HG02943 (cell line): Measurements from ENCODE around the gene TNFRSF21.
"Not testable (repeated sequence)": the region's sequence is repeated elsewhere in the genome, so short reads cannot be mapped to it uniquely, and the experiment has no call there.

Source experiments
- ATAC-seq: cut with Tn5 transposase; IDR thresholded peaks from one replicate; pipeline ENCODE4 v1.9.1; 2021; ENCODE audit warnings: mild to moderate bottlenecking, low read depth, moderate library complexity; ENCODE audit not compliant: unreplicated experiment

Gene TNFRSF21

DNA sequence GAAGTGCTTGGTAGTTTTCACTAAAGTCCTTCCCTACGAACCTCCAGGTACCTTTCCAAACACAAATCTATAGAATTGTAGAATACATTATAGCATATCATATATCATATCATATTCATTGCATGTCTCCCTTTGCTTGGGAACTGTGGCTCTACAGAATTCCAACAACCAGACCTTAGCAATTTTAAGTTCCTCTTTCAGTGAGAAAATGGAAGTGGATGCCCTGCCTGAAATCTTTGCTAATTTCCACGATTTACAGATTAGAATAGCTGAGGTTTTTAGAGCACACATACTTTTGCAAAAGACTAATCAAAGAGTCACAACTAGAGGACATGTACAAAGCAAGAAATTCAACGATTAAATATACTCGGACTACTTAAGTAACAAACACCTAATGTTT, 78.6 kb downstream of the TNFRSF21 start:
- no peak for ATAC-seq

- ATAC-seq, result no peak
Measured at GRCh38 chr6:47230579-47230978, 79.1 kb downstream of the TNFRSF21 start.

- no peak for ATAC-seq
Measured at GRCh38 chr6:47229255-47229654, 80.5 kb downstream of the TNFRSF21 start.

GRCh38 chr6:47228093-47228492, 81.6 kb downstream of the TNFRSF21 start:
- ATAC-seq, result not testable (repeated sequence)

DNA sequence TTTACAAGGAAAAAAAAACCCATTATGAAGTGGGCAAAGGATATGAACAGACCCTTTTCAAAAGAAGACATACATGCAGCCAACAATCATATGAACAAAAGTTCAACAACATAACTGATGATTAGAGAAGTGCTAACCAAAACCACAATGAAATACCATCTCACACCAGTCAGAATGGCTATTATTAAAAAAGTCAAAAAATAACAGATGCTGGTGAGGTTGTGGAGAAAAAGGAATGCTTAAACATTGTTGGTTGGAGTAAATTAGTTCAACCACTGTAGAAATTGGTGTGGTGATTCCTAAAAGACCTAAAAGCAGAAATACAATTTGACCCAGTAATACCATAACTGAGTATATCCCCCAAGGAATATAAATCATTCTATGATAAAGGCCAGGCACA, 86.5 kb downstream of the TNFRSF21 start:
- ATAC-seq, result not testable (repeated sequence)

DNA sequence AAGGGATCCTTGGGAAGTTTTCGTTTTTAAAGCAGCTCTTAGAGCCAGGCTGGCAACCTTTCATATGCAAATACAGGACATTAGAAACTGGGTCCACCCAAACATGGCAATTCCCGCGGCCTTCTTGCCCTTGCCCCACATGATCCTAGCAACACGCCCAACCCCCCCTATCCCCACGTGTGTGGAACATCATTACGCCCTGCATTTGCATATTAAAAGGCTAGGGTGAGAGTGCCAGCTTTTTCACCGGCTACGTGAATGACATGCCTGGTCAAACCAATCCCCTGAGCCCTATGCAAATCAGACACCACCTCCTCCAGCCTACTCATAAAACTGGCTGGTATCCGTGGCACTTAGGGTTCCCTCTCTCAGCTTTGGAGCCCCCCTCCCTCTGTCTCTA, 88.1 kb downstream of the TNFRSF21 start:
- no peak for ATAC-seq

DNA sequence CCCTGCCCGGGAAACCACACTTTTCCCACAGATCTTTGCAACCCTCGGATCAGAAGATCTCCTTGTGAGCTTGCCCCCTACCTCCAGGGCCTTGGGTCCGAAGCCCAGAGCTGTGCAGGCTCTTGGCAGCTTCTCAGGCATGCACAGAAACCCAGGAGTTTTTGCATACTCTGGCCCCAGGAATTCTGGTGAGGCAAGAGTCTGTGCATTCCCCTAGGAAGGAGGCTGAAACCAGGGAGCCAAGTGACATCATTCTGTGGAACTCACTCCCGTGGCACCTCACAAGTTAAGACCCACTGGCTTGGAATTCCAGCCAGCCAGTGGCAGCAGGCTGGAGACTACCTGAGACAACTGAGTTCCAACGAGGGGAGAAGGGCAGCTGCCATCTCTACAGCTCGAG, 100.1 kb downstream of the TNFRSF21 start:
- no peak for ATAC-seq

- ATAC-seq, result no peak
Measured at GRCh38 chr6:47207261-47207660, 102.4 kb downstream of the TNFRSF21 start.

DNA sequence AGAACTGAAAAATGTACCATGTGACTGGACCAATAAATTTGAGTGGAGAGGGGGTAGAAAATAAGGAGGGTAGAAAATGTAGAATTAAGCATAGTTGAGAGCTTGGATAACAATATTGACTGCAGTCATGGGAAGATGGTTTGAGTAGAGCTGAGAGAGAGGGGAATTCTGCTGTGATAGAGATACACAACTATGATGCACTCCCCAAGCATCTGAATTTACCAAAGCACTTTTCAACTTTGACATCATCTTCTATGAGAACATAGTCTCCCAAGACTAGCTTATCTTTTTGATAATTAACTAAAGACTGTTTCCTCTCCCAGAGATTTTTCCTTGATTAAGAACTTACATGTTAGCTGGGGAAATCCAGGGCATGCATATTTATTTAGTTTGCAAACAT, 103.1 kb downstream of the TNFRSF21 start:
- no peak for ATAC-seq

GRCh38 chr6:47203938-47204611, 105.6 kb downstream of the TNFRSF21 start:
- no peak for ATAC-seq

GRCh38 chr6:47203266-47203937, 106.3 kb downstream of the TNFRSF21 start:
- ATAC-seq, result peak; percentile 92

GRCh38 chr6:47202644-47203205, 107.0 kb downstream of the TNFRSF21 start:
- ATAC-seq, result no peak

- no peak for ATAC-seq
Measured at GRCh38 chr6:47200536-47201334, 109.0 kb downstream of the TNFRSF21 start.

DNA sequence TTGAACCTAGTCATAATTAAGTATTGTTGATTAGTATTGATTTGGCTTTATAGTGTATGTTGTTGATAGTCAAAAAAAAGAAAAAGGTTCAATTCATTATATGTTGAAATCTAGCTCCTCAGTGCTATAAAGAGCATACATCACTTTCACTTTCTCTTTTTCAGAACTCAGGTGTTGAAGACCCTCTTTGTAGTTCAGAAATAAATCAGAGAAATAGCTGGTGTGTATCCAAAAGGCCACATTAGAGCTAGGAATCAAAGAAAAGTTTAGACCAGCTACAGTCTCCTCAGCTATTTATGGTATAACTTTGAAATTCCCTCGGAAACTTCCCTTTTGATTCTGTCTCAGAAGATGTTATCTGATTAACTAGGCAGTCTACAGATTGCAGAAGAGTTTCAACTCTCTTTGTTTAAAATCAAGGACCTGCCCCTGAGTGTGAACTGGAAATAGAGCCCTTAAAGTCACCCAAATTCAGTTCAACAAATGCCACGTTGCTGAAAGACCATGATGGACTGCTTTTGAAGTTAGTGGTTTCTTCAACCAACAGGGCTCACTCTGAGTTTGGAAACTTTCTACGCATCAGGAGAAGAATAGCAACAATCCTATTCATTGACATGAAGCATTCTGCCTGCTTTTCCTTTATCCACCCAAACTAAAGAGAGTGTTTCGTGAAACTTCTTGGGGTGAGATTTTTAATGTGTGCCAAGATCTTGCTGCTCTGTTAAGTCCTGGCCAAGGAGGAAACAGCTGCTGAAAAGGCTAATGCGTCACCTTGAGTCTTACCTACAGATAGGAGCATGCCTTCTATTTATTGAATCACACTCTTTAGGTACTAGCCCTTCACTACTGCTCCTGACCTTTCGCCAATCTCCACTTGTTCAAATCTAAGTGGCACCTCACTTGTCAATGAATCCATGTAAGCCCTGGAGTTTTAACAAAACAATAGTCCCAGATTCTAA, 111.7 kb downstream of the TNFRSF21 start:
- ATAC-seq, result no peak

DNA sequence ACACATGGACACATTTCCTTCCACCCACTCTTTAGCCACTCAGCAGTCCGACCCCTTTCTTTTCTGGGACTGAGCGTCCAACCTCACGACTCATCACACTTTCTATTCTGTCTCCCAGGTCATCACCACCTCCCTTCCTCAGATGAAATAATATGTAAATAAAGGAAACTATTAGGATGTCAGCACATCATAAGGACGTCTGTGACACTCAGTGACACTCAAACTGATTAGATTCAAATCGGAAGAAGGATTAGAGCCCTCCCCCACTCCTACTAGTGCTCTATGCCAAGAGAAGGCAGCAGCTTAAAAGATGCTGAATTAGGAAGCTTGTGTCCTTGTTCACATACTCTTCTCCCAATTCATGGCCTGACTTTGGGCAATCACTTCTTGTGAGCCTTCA, 113.6 kb downstream of the TNFRSF21 start:
- no peak for ATAC-seq

DNA sequence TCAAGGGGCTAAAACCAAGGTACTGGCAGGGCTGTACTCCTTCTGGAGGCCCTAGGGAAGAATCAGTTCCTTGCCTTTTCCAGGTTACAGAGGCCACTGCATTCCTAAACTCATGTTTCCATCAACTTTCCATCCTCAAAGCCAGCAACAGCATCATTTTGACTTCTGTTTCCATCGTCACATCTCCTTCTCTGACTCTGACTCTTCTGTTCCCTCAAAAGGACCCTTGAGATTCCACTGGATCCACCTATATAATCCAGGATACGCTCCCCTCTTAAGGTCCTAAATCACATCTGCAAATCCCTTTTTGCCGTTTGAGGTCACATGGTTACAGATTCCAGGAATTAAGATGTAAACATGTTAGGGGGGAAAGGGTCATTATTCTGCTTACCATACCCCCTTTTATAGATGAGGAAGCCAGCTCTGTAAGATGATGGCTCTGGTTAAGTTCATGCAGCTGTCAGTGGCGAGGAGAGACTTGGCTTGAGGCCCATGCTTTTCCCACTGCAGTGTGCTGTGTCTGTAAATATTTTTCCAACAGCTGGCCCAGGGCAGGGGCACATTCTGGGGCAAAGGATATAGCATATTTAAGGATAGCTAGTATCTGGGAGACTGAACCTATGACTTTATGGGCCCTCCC, 114.6 kb downstream of the TNFRSF21 start:
- no peak for ATAC-seq

DNA sequence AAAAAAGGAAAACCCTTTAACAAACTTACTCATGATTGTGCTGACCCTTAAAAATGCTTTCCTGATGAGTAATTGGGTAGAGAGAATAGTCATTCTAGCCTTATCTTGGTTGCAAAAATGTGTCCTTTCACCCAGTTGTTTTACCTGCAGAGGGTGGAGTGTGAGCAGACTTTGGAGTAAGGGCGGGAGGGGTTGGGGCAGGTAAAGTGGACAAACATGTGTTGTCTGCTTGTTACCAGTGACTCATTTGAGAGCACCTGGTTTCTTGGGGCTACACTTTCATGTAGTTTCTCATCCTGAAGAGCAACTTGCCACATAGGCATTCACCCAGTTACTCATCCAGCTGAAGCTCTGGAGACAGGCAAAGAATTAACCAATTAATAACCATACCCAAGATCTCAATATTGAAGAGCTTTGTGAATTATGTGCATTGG, 121.1 kb downstream of the TNFRSF21 start:
- ATAC-seq, result no peak

GRCh38 chr6:47187893-47188587, 121.7 kb downstream of the TNFRSF21 start:
- no peak for ATAC-seq

GRCh38 chr6:47187113-47187512, 122.6 kb downstream of the TNFRSF21 start:
- no peak for ATAC-seq
